HFFc6 (cell line): ENCODE measurements around the gene CTSS. TPM values are rescaled to one million over a fixed set of nuclear protein-coding genes. Genes with fewer than 3 reads are reported as not detected.
"Not testable (repeated sequence)": the region's sequence is repeated elsewhere in the genome, so short reads cannot be mapped to it uniquely, and the experiment has no call there.

Experiments used
- DNase-seq: peaks from one replicate; pipeline ENCODE4 v3.0.0-alpha.2; 2018
- H3K27ac Mint-ChIP-seq: 2 replicates; pipeline ENCODE4 v1.8.0; 2020; ENCODE audit warnings: mild to moderate bottlenecking, mixed read lengths
- H3K27me3 Mint-ChIP-seq: 2 replicates; pipeline ENCODE4 v1.8.0; 2021; ENCODE audit warnings: mild to moderate bottlenecking, moderate library complexity, mixed read lengths; ENCODE audit not compliant: insufficient read depth
- H3K36me3 Mint-ChIP-seq: 2 replicates; pipeline ENCODE4 v1.8.0; 2021; ENCODE audit warnings: low read depth, mixed read lengths
- H3K4me1 Mint-ChIP-seq: 2 replicates; pipeline ENCODE4 v1.8.0; 2020; ENCODE audit warnings: low read depth, mixed read lengths
- H3K4me3 Mint-ChIP-seq: 2 replicates; pipeline ENCODE4 v1.8.0; 2020; ENCODE audit warnings: mild to moderate bottlenecking, moderate library complexity, mixed read lengths
- H3K9me3 Mint-ChIP-seq: 2 replicates; pipeline ENCODE4 v1.8.0; 2020; ENCODE audit warnings: mild to moderate bottlenecking, mixed read lengths
- CTCF ChIP-seq: fragments of 200-600 bp; sonication (generic); IDR thresholded peaks from 2 replicates; pipeline ENCODE4 v1.5.0; 2021; ENCODE audit warnings: antibody characterized with exemption, mild to moderate bottlenecking
- total RNA-seq, 6 experiments: library from RNA; stranded (reverse); fragmentation: NEBNext Ultra II Directional; extraction: Animal tissue kit (Norgen Biotek cat#: 25700); gene quantifications; 2 replicates in 1 of 6; 3 replicates in 5 of 6; pipeline ENCODE4 v1.2.3, GENCODE V29; 2021

The CTSS gene
- total RNA-seq, 6 experiments from 2014 or later, result 0.14 to 0.77 (median 0.31) TPM; not detected in 1

- peaks cover 2% of the 10 kb centered on the region; the same call in 1 of the 2 replicates for H3K36me3 Mint-ChIP-seq
- H3K4me1 Mint-ChIP-seq, result no peaks in the 10 kb centered on the region; the same call in 1 of the 2 replicates
- TF ChIP-seq CTCF, result no peak
- H3K27ac Mint-ChIP-seq, result no peak overlapping the region
- no peaks in the 10 kb centered on the region for H3K27me3 Mint-ChIP-seq
- H3K9me3 Mint-ChIP-seq, result peaks cover 2% of the 10 kb centered on the region; the same call in 1 of the 2 replicates
- DNase-seq, result no peak
- H3K4me3 Mint-ChIP-seq, result no peak overlapping the region
These were observed 9.7 kb upstream of the CTSS start for GRCh38 chr1:150775276-150775675.

DNA sequence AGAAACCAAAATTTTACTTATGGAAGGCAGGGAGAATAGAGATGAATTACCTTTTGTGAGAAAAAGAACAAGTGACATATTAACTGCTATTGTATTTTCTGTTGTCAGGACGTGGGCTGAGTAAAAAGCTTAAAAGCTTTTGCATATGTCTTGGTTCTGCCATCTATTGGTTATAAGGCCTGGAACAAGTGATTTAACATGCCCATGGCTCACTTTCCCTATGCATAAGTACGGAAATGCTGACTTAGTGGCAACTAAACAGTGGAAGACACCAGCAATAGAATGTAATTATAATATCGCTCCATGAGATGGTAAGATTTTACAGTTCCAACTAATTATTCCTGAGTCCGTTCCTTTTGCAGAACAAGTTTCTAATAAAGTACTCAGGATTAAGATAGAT is 6.7 kb upstream of the CTSS start:
- H3K4me1 Mint-ChIP-seq, result no peaks in the 10 kb centered on the region; the same call in 1 of the 2 replicates
- H3K27ac Mint-ChIP-seq, result no peak overlapping the region
- no peaks in the 10 kb centered on the region for H3K36me3 Mint-ChIP-seq
- H3K9me3 Mint-ChIP-seq, result no peaks in the 10 kb centered on the region
- no peak overlapping the region for H3K4me3 Mint-ChIP-seq
- DNase-seq, result no peak
- TF ChIP-seq CTCF, result no peak
- no peaks in the 10 kb centered on the region for H3K27me3 Mint-ChIP-seq

- peaks cover 22% of the 10 kb centered on the region for H3K4me1 Mint-ChIP-seq
- H3K9me3 Mint-ChIP-seq, H3K27ac Mint-ChIP-seq, H3K27me3 Mint-ChIP-seq, H3K4me3 Mint-ChIP-seq, H3K36me3 Mint-ChIP-seq, DNase-seq: not testable (repeated sequence)
These were observed 2.1 kb upstream of the CTSS start for GRCh38 chr1:150767704-150768103.

- peak overlapping the region; percentile 75; the same call in 1 of the 2 replicates for H3K4me3 Mint-ChIP-seq
- not testable (repeated sequence) for H3K27ac Mint-ChIP-seq
These were observed 361 bp upstream of the CTSS start for GRCh38 chr1:150765977-150766301.

DNA sequence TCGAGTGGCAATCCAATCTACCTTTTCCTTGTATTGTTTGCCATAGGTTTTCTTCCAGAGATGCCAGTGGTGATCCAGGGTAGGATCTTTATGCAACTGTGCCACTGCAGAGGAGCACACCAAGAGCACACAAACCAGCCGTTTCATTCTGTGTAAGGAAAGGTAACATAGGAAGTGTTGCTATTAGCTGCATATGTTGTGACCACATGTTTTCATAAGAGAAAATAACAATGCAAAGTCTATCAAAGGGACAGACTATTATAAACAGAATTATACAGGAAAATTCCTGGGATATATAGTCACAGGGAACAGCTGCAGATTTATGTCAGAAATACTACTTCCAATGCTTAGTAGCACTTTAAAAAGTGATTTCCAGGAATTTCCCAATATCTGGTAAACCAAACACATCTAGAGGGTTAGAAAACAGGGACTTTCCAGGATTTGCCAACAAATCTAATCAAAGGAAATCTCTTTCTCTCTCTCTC is 919 bp downstream of the CTSS start:
- Mint-ChIP-seq H3K9me3 (peaks cover 10% of the 10 kb centered on the region), H3K36me3 (peaks cover 7% of the 10 kb centered on the region; the same call in 1 of the 2 replicates), H3K27ac (no peak overlapping the region), H3K4me3 (no peak overlapping the region; the same call in 1 of the 2 replicates), H3K27me3 (peaks cover 7% of the 10 kb centered on the region; the same call in 1 of the 2 replicates), H3K4me1 (peaks cover 22% of the 10 kb centered on the region)
- peak; percentile 36 for DNase-seq
- TF ChIP-seq CTCF, result no peak

More at GRCh38 chr1:150765977-150766301, 361 bp upstream of the CTSS start:
- H3K36me3 Mint-ChIP-seq, DNase-seq, H3K9me3 Mint-ChIP-seq, H3K27me3 Mint-ChIP-seq: not testable (repeated sequence)
- peaks cover 22% of the 10 kb centered on the region for H3K4me1 Mint-ChIP-seq

DNA sequence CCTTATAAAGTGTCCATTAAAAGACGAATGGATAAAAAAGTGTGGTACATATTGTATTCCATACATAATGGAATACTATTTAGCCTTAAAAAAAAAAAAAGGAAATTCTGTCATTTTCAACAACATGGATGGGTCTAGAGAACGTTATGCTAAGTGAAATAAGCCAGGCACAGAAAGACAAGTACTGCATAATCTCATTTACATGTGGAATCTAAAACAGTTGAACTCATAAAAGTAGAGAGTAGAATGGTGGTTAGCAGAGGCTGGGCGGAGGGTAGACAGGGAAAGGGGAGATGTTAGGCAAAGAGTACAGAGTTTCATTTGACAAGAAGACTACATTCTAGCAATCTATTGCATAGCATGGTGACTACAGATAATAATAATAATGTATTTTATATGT is 2.6 kb downstream of the CTSS start:
- Mint-ChIP-seq H3K9me3 (peaks cover 10% of the 10 kb centered on the region), H3K4me3 (no peak overlapping the region), H3K27me3 (peaks cover 7% of the 10 kb centered on the region; the same call in 1 of the 2 replicates), H3K4me1 (peaks cover 22% of the 10 kb centered on the region), H3K36me3 (peaks cover 7% of the 10 kb centered on the region; the same call in 1 of the 2 replicates), H3K27ac (no peak overlapping the region)
- no peak for TF ChIP-seq CTCF
- DNase-seq, result no peak

DNA sequence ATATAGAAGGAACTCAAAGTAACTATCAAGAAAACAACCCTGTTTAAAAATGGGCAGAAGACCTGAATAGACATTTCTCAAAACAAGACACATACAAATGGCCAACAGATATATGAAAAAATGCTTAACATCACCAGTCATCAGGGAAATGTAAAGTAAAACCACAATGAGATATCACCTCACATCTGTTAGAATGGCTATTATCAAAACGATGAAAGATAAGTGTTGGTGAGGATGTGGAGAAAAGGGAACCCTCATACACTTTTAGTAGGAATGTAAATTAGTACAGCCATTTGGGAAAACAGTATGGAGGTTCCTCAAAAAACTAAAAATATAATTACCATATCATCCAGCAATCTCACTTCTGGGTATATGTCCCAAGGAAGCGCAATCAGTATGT is 3.0 kb downstream of the CTSS start:
- Mint-ChIP-seq H3K9me3 (peaks cover 10% of the 10 kb centered on the region), H3K4me1 (peaks cover 22% of the 10 kb centered on the region), H3K4me3 (no peak overlapping the region), H3K36me3 (peaks cover 7% of the 10 kb centered on the region; the same call in 1 of the 2 replicates), H3K27me3 (peaks cover 7% of the 10 kb centered on the region; the same call in 1 of the 2 replicates), H3K27ac (no peak overlapping the region)
- no peak for DNase-seq
- no peak for TF ChIP-seq CTCF
